Measurements from ENCODE around the gene MCRIP2. TPM values are rescaled to one million over a fixed set of nuclear protein-coding genes. Genes with fewer than 3 reads are reported as not detected.
A peak's percentile ranks its signal among the peaks of the same experiment; 100 is the strongest.

The MCRIP2 gene
- total and polyA plus RNA-seq, 9 of the 15 experiments (the other 6 are each of a cell fraction or from before 2014, with no cell fraction given), result 0.80 to 120 (median 35.2) TPM

DNA sequence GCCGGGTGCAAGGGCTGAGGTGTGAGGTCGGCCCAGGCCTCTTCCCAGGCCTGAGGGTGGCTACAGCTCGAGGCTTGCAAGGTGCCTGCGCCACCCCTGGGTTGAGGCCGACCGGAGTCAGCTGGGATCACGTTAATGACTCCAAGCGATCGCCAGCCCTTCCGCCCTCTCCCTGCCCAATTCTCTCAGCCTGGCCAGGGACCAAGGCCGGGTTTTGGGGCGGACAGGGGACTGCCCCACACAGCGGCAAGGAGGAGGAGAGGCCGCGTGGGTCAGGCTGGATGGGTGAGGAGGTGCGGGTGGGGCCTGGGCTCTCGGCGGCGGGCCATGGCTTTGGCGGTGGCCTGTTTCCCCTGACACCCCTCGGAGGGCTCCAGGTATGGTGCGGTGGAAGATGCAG is 51.7 kb downstream of the MCRIP2 start:
- ChIA-PET CTCF (ENCODE audit: low intra/inter-chr PET ratio) (no interaction called here), POLR2A (no interaction called here)
- Histone ChIP-seq H3K9ac (ENCODE audit: insufficient read depth in 1 of 2, low read depth in 2 of 2, low read length in 2 of 2) (peak overlapping the region in 1 of 2 experiments; percentile 45; a peak in 1 of 4 replicates), H3K36me3 (ENCODE audit: control insufficient read depth, insufficient read depth, low read length) (peaks cover 7% of the 10 kb centered on the region; the same call in 2 of the 3 replicates), H3K9me1 (ENCODE audit: control insufficient read depth, insufficient read depth, low read length) (peaks cover 5% of the 10 kb centered on the region), H2AFZ (ENCODE audit: low read depth, low read length) (no peak overlapping the region), H3K79me2 (ENCODE audit: control insufficient read depth, insufficient read depth, low read length) (peaks cover 17% of the 10 kb centered on the region; the same call in 2 of the 3 replicates), H4K20me1 (replicated peaks; ENCODE audit: control insufficient read depth, insufficient read depth, low read length) (no peaks in the 10 kb centered on the region), H3K4me2 (ENCODE audit: insufficient read depth, low read length) (no peak overlapping the region), H3K27me3 (ENCODE audit: control insufficient read depth in 2 of 2, insufficient read depth in 2 of 2, low read length in 2 of 2) (peaks cover 2 to 6% of the 10 kb centered on the region in 2 experiments; a peak in 2 of 5 replicates), H3K4me3 (no peak overlapping the region), H3K27ac (ENCODE audit: extremely low read depth, low read depth, low read length) (no peak overlapping the region), H3K4me1 (replicated peaks in 1 of 2; ENCODE audit: control insufficient read depth in 2 of 2, insufficient read depth in 2 of 2, low read length in 2 of 2) (peaks cover 12 to 71% of the 10 kb centered on the region in 2 experiments), H3K9me3 (replicated peaks; ENCODE audit: control insufficient read depth, insufficient read depth, low read depth, low read length) (no peaks in the 10 kb centered on the region)
- TF ChIP-seq, protein P1, sequence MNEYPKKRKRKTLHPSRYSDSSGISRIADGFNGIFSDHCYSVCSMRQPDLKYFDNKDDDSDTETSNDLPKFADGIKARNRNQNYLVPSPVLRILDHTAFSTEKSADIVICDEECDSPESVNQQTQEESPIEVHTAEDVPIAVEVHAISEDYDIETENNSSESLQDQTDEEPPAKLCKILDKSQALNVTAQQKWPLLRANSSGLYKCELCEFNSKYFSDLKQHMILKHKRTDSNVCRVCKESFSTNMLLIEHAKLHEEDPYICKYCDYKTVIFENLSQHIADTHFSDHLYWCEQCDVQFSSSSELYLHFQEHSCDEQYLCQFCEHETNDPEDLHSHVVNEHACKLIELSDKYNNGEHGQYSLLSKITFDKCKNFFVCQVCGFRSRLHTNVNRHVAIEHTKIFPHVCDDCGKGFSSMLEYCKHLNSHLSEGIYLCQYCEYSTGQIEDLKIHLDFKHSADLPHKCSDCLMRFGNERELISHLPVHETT (CRISPR knock-in tag; conservative IDR thresholded peaks at IDR 0.05 in 1 of 2, IDR thresholded peaks at IDR 0.05 in 1 of 2), result no peak
- TF ChIP-seq EWSR1 (IDR thresholded peaks at IDR 0.05; ENCODE audit: borderline replicate concordance, low read depth, partially characterized antibody), result no peak
- peak; percentile 14; the same call in 1 of the 2 replicates for TF ChIP-seq POLR2G (IDR thresholded peaks at IDR 0.05; ENCODE audit: low read depth, low read length)
- TF ChIP-seq, protein P2, sequence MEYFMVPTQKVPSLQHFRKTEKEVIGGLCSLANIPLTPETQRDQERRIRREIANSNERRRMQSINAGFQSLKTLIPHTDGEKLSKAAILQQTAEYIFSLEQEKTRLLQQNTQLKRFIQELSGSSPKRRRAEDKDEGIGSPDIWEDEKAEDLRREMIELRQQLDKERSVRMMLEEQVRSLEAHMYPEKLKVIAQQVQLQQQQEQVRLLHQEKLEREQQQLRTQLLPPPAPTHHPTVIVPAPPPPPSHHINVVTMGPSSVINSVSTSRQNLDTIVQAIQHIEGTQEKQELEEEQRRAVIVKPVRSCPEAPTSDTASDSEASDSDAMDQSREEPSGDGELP (CRISPR knock-in tag; IDR thresholded peaks at IDR 0.05; ENCODE audit: borderline replicate concordance), result peak; percentile 32; the same call in 1 of the 2 replicates
- TF ChIP-seq, protein P3, sequence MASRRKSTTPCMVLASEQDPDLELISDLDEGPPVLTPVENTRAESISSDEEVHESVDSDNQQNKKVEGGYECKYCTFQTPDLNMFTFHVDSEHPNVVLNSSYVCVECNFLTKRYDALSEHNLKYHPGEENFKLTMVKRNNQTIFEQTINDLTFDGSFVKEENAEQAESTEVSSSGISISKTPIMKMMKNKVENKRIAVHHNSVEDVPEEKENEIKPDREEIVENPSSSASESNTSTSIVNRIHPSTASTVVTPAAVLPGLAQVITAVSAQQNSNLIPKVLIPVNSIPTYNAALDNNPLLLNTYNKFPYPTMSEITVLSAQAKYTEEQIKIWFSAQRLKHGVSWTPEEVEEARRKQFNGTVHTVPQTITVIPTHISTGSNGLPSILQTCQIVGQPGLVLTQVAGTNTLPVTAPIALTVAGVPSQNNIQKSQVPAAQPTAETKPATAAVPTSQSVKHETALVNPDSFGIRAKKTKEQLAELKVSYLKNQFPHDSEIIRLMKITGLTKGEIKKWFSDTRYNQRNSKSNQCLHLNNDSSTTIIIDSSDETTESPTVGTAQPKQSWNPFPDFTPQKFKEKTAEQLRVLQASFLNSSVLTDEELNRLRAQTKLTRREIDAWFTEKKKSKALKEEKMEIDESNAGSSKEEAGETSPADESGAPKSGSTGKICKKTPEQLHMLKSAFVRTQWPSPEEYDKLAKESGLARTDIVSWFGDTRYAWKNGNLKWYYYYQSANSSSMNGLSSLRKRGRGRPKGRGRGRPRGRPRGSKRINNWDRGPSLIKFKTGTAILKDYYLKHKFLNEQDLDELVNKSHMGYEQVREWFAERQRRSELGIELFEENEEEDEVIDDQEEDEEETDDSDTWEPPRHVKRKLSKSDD (conservative IDR thresholded peaks at IDR 0.05; ENCODE audit: low read length), result no peak
- WGBS (ENCODE audit: insufficient coverage, low coverage, missing lambda C conversion rate), result 63% methylated on average over 14 of the region's 22 CpGs
- peak in 1 of 4 experiments; percentile 9 for DNase-seq (ENCODE audit: extremely low read depth in 1 of 4, low spot score in 3 of 4)
- ATAC-seq, result no peak
- intact Hi-C loops (cut with micrococcal nuclease), result no loop called here
- BruUV-seq (replicated peaks), result no TSS peak
- in situ Hi-C loops (cut with MboI), result no loop called here
- no peak for FAIRE-seq
